ENCODE data around the gene SIRPD.
"Not testable (repeated sequence)": the region's sequence is repeated elsewhere in the genome, so short reads cannot be mapped to it uniquely, and the experiment has no call there.

Gene SIRPD

DNA sequence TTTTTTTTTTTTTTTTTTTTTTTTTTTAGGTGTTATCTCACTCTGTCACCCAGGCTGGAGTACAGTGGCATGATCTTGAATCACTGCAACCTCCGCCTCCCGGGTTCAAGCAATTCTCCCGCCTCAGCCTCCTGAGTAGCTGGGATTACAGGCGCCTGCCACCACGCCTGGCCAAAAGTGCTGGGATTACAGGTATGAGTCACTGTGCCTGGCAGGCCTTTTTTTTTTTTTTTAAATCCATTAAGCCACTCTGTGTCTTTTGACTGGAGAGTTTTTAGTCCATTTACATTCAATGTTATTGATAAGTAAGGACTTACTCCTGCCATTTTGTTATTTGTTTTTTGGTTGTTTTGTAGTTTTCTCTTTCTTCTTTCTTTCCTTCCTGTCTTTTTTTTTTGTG, 60.1 kb downstream of the SIRPD start:
- DNase-seq (ENCODE audit: low read depth in 2 of 3, low spot score in 2 of 3) = not testable (repeated sequence)

DNA sequence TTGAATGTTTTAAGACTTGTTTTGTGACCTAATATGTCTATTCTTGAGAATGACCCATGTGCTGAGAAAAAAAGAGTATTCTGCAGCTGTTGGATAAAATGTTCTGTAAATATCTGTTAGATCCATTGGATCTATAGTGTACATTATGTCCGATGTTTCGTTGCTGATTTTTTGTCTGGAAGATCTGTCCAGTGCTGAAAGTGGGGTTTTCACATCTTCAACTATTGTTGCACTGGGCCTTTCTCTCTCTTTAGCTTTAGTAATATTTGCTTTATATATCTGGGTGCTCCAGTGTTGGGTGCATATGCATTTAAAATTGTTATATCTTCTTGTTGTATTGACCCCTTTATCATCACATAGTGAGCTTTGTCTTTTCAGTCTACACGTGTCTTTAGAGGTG, 60.6 kb downstream of the SIRPD start:
- no peak for DNase-seq (ENCODE audit: low read depth in 2 of 3, low spot score in 2 of 3)

- DNase-seq (ENCODE audit: low read depth in 2 of 3, low spot score in 2 of 3) = no peak
These were observed 63.1 kb downstream of the SIRPD start for GRCh38 chr20:1494436-1494835.

DNA sequence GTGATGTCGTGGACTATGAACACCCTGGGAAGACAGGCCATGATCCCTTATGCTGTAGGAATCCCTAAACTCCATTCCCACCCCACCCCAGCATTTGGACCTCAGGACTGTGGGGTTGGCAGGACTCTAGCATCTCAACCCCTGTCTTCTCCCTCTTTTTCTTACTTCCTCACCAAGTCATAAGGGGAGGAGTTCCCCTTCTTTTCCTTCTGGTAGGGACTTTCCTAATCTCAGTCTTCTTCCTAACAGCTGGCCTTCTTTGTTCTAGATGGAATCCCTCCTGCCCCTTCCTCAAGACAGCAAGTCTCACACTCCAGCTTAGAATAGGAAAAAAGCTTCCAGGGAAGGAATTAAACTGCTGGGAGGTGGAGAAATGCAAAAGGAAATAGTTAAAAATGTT, 64.0 kb downstream of the SIRPD start:
- no peak for DNase-seq (ENCODE audit: low read depth in 2 of 3, low spot score in 2 of 3)

DNA sequence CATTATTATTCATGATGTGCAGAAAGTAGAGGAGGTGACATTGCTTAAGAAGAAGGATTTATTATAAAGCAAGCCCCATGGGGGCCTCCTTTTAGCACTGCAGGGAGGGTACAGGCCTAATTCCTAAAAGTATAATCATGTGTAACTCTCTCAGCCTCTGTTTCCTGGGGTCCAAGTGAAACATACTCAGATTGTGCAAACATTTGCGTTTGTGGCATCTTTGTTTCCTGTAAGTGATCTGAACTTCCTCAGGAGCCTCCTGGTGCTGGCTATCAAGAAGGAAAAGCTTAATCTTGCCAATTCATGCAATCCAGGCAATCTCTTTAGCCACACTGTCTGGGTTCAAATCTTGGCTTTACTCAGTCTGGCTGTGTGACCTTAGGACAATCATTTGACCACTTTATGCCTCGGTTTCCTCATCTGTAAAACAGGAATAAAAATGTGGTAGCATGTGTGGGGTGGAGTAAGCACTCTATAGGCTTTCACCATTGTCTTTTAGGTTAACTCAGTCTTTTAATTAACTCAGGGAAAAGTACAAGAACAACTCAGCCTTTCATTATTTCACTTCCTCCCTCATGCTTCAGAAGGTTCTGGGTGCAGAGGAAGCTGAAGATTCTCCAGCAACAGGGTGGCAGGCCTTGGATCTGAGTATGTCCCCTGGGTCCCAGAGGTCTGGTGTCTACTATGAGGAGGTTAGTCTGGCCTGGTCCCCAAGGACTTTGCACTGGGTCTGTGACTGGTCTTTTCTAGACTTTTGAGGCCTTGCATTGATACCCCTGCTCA, 65.5 kb downstream of the SIRPD start:
- DNase-seq (ENCODE audit: low read depth in 2 of 3, low spot score in 2 of 3) = no peak

GRCh38 chr20:1491281-1491840, 66.1 kb downstream of the SIRPD start, which contains the start of gene SIRPB2:
SIRPB2 (minus strand) TSS chr20:1491420; CDS start chr20:1491359, 61 bp downstream.
- no peak for DNase-seq (ENCODE audit: low read depth in 2 of 3, low spot score in 2 of 3)

- no peak for DNase-seq (ENCODE audit: low read depth in 2 of 3, low spot score in 2 of 3)
These were observed 66.8 kb downstream of the SIRPD start for GRCh38 chr20:1490643-1491195.

DNA sequence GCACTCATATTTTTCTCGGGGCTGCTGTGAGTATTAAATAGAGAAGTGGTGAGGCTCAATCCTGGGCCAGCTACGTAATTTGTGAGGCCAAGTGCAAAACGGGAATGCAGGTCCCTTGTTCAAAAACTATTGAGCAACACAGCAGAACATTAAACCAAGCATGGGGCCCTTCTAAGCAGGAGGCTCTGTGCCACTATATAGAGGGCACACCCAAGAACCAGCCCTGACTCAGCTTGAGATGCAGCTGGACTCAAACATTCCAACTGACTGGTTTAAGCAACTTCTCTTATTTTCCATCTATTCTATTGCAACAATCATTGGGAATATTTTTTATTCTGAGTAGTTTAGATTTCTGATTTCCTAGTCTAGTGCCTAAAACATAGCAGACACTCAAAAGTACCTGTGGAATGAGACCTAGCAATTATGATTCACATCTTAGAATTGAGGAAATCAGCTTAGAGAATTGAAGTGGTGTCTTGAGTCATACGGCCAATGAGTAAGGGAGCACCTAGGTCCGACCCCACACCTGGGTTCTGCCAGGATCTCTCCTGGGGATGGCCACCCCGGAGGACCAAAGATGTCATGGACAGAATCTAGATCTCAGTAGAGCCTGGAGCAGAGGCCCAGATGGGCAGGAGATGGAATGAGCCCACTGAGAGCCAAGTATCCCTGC, 67.6 kb downstream of the SIRPD start:
- no peak for DNase-seq (ENCODE audit: low read depth in 2 of 3, low spot score in 2 of 3)

- no peak for DNase-seq (ENCODE audit: low read depth in 2 of 3, low spot score in 2 of 3)
These were observed 68.2 kb downstream of the SIRPD start for GRCh38 chr20:1489325-1489724.

- no peak for DNase-seq (ENCODE audit: low read depth in 2 of 3, low spot score in 2 of 3)
These were observed 70.9 kb downstream of the SIRPD start for GRCh38 chr20:1486566-1486965.

DNA sequence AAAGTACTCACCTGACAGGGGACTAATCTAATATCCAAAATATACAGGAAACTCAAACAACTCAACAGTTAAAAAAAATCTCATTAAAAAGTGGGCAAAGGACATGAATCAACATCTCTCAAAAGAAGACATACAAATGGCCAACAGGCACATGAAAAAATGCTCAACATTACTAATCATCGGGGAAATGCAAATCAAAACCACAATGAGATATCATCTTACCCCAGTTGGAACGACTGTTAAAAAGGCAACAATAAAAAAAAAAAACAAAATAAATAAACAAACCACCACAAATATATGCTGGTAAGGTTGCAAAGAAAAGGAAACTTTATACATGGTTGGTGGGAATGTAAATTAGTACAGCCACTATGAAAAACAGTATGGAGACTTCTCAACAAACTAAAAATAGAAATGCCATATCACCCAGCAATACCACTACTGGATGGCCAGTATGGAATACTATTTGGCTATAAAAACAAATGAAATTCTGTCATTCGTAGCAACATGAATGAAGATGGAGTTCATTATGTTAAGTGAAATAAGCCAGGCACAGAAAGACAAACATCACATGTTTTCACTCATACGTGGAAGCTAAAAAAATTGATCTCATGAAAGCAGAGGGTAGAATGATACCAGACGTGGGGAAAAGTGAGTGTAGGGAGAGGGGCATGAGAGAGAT, 72.9 kb downstream of the SIRPD start:
- DNase-seq (ENCODE audit: low read depth in 2 of 3, low spot score in 2 of 3) = no peak

Measured in activated CD8-positive, alpha-beta memory T cell treated with anti-CD3 and anti-CD28 coated beads for 48 hours (primary cell).